SK-N-SH treated with all-trans-retinoic acid at 6 μM for 48 hours (cell line): ENCODE measurements around the gene PHF2.

Experiments used
- ATAC-seq: fragments of 200-7000 bp; cut with Tn5 transposase; 3 replicates; pipeline ENCODE4 v1.9.1; 2020; ENCODE audit warnings: mild to moderate bottlenecking, moderate library complexity
- ARNTL ChIP-seq: fragments of 450-650 bp; formaldehyde crosslinking; IDR thresholded peaks from 2 replicates; pipeline ENCODE4 v1.5.0; 2020; ENCODE audit warnings: low read depth, mild to moderate bottlenecking, moderate library complexity, borderline replicate concordance
- BACH2 ChIP-seq: fragments of 250-450 bp; sonication (Bioruptor Pico); IDR thresholded peaks from 2 replicates; pipeline ENCODE4 v1.9.0; 2021; ENCODE audit warnings: mild to moderate bottlenecking, borderline replicate concordance
- ESRRG ChIP-seq: fragments of 250-450 bp; sonication (Bioruptor Pico); IDR thresholded peaks from 2 replicates; pipeline ENCODE4 v1.6.1; 2021; ENCODE audit warnings: mild to moderate bottlenecking
- GLIS3 ChIP-seq: fragments of 250-450 bp; sonication (Bioruptor Pico); IDR thresholded peaks from 2 replicates; pipeline ENCODE4 v1.5.0; 2020; ENCODE audit warnings: mild to moderate bottlenecking, moderate library complexity
- ISL1 ChIP-seq: fragments of 250-450 bp; sonication (Bioruptor Pico); IDR thresholded peaks from 2 replicates; pipeline ENCODE4 v2.1.2; 2022; ENCODE audit warnings: mild to moderate bottlenecking, moderate library complexity
- OSR1 ChIP-seq: fragments of 250-450 bp; sonication (Bioruptor Pico); IDR thresholded peaks from 2 replicates; pipeline ENCODE4 v1.8.0; 2022; ENCODE audit warnings: moderate library complexity, mild to moderate bottlenecking, inconsistent platforms
- PPARA ChIP-seq: fragments of 250-450 bp; sonication (Bioruptor Pico); IDR thresholded peaks from 2 replicates; pipeline ENCODE4 v1.5.0; 2020; ENCODE audit warnings: mild to moderate bottlenecking, borderline replicate concordance
- RARB ChIP-seq: fragments of 250-450 bp; sonication (Bioruptor Pico); IDR thresholded peaks from 2 replicates; pipeline ENCODE4 v1.8.0; 2021; ENCODE audit warnings: mild to moderate bottlenecking, moderate library complexity
- SNAI2 ChIP-seq: fragments of 250-450 bp; sonication (Bioruptor Pico); IDR thresholded peaks from 2 replicates; pipeline ENCODE4 v1.5.0; 2020; ENCODE audit warnings: mild to moderate bottlenecking, moderate library complexity
- TCF4 ChIP-seq: fragments of 250-450 bp; sonication (Bioruptor Pico); IDR thresholded peaks from 2 replicates; pipeline ENCODE4 v1.8.0; 2021; ENCODE audit warnings: mild to moderate bottlenecking, moderate library complexity, borderline replicate concordance
- TOX ChIP-seq: fragments of 250-450 bp; sonication (Bioruptor Pico); IDR thresholded peaks from 2 replicates; pipeline ENCODE4 v1.8.0; 2021; ENCODE audit warnings: mild to moderate bottlenecking, moderate library complexity, borderline replicate concordance
- ZC3H10 ChIP-seq: fragments of 250-450 bp; sonication (Bioruptor Pico); IDR thresholded peaks from 2 replicates; pipeline ENCODE4 v1.5.1; 2021; ENCODE audit warnings: mild to moderate bottlenecking, moderate library complexity
- ZFP3 ChIP-seq: fragments of 250-450 bp; sonication (Bioruptor Pico); IDR thresholded peaks from 2 replicates; pipeline ENCODE4 v1.5.0; 2020; ENCODE audit warnings: mild to moderate bottlenecking, moderate library complexity
- ZFP30 ChIP-seq: fragments of 450-650 bp; formaldehyde crosslinking; IDR thresholded peaks from 2 replicates; pipeline ENCODE4 v1.5.0; 2022; ENCODE audit warnings: mild to moderate bottlenecking, moderate library complexity
- ZNF565 ChIP-seq: fragments of 450-650 bp; formaldehyde crosslinking; conservative IDR thresholded peaks from 2 replicates; pipeline ENCODE4 v1.5.0; 2020; ENCODE audit warnings: low read depth, mild to moderate bottlenecking, moderate library complexity
- ZNF70 ChIP-seq: fragments of 450-650 bp; formaldehyde crosslinking; IDR thresholded peaks from 2 replicates; pipeline ENCODE4 v1.5.0; 2020; ENCODE audit warnings: mild to moderate bottlenecking, moderate library complexity
- ZNF8 ChIP-seq: fragments of 450-650 bp; formaldehyde crosslinking; IDR thresholded peaks from 2 replicates; pipeline ENCODE4 v1.5.0; 2020; ENCODE audit warnings: mild to moderate bottlenecking, moderate library complexity
- TF ChIP-seq, protein P1 (sequence below): fragments of 250-450 bp; sonication (Bioruptor Pico); IDR thresholded peaks from 2 replicates; pipeline ENCODE4 v1.8.0; 2020; ENCODE audit warnings: mild to moderate bottlenecking, moderate library complexity, borderline replicate concordance
- TF ChIP-seq, protein P2 (sequence below): fragments of 250-450 bp; sonication (Bioruptor Pico); IDR thresholded peaks from 2 replicates; pipeline ENCODE4 v1.8.0; 2021; ENCODE audit warnings: low read depth, mild to moderate bottlenecking, moderate library complexity, borderline replicate concordance
- TF ChIP-seq, protein P3 (sequence below): fragments of 250-450 bp; sonication (Bioruptor Pico); IDR thresholded peaks from 2 replicates; pipeline ENCODE4 v1.5.0; 2020; ENCODE audit warnings: mild to moderate bottlenecking, moderate library complexity
- TF ChIP-seq, protein P4 (sequence below): fragments of 250-450 bp; sonication (Bioruptor Pico); IDR thresholded peaks from 2 replicates; pipeline ENCODE4 v1.5.1; 2020; ENCODE audit warnings: low read depth, mild to moderate bottlenecking, moderate library complexity
- TF ChIP-seq, protein P5 (sequence below): fragments of 250-450 bp; sonication (Bioruptor Pico); IDR thresholded peaks from 2 replicates; pipeline ENCODE4 v1.5.1; 2021; ENCODE audit warnings: mild to moderate bottlenecking, moderate library complexity

Gene PHF2

DNA sequence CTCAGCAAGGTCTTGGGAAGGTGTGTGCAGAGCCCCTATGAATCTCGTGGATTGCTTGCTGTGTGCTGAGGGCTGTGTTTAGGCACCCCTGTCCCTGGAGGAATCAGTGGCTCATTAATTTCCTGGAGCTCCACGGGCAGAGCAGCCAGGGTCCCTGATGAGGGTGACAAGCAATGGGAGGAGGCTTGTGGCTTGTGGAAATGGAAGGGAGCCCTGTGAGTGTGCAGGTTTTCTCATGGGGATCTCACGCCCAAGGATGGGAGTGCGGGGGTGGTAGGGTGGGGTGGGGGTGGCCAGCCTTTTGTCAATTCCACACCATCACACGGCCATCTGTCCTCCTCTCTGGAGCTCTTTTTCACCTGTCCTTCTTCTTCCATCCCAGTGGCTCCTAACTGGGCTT lies 25.3 kb downstream of the PHF2 start:
- ATAC-seq, result no peak
- TF ChIP-seq ZC3H10 (CRISPR knock-in tag) (no peak), BACH2 (CRISPR knock-in tag) (no peak), PPARA (CRISPR knock-in tag) (no peak), SNAI2 (no peak), ARNTL (no peak), ISL1 (no peak), TCF4 (CRISPR knock-in tag) (no peak), ZFP30 (CRISPR knock-in tag) (no peak), ESRRG (CRISPR knock-in tag) (no peak), ZNF565 (CRISPR knock-in tag) (no peak), OSR1 (CRISPR knock-in tag) (no peak), TOX (CRISPR knock-in tag) (no peak), RARB (CRISPR knock-in tag) (no peak), ZNF8 (CRISPR knock-in tag) (no peak)
- TF ChIP-seq, protein P1, sequence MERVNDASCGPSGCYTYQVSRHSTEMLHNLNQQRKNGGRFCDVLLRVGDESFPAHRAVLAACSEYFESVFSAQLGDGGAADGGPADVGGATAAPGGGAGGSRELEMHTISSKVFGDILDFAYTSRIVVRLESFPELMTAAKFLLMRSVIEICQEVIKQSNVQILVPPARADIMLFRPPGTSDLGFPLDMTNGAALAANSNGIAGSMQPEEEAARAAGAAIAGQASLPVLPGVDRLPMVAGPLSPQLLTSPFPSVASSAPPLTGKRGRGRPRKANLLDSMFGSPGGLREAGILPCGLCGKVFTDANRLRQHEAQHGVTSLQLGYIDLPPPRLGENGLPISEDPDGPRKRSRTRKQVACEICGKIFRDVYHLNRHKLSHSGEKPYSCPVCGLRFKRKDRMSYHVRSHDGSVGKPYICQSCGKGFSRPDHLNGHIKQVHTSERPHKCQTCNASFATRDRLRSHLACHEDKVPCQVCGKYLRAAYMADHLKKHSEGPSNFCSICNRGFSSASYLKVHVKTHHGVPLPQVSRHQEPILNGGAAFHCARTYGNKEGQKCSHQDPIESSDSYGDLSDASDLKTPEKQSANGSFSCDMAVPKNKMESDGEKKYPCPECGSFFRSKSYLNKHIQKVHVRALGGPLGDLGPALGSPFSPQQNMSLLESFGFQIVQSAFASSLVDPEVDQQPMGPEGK (CRISPR knock-in tag), result no peak
- TF ChIP-seq, protein P2, sequence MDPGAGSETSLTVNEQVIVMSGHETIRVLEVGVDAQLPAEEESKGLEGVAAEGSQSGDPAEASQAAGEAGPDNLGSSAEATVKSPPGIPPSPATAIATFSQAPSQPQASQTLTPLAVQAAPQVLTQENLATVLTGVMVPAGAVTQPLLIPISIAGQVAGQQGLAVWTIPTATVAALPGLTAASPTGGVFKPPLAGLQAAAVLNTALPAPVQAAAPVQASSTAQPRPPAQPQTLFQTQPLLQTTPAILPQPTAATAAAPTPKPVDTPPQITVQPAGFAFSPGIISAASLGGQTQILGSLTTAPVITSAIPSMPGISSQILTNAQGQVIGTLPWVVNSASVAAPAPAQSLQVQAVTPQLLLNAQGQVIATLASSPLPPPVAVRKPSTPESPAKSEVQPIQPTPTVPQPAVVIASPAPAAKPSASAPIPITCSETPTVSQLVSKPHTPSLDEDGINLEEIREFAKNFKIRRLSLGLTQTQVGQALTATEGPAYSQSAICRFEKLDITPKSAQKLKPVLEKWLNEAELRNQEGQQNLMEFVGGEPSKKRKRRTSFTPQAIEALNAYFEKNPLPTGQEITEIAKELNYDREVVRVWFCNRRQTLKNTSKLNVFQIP (CRISPR knock-in tag), result no peak
- TF ChIP-seq, protein P3, sequence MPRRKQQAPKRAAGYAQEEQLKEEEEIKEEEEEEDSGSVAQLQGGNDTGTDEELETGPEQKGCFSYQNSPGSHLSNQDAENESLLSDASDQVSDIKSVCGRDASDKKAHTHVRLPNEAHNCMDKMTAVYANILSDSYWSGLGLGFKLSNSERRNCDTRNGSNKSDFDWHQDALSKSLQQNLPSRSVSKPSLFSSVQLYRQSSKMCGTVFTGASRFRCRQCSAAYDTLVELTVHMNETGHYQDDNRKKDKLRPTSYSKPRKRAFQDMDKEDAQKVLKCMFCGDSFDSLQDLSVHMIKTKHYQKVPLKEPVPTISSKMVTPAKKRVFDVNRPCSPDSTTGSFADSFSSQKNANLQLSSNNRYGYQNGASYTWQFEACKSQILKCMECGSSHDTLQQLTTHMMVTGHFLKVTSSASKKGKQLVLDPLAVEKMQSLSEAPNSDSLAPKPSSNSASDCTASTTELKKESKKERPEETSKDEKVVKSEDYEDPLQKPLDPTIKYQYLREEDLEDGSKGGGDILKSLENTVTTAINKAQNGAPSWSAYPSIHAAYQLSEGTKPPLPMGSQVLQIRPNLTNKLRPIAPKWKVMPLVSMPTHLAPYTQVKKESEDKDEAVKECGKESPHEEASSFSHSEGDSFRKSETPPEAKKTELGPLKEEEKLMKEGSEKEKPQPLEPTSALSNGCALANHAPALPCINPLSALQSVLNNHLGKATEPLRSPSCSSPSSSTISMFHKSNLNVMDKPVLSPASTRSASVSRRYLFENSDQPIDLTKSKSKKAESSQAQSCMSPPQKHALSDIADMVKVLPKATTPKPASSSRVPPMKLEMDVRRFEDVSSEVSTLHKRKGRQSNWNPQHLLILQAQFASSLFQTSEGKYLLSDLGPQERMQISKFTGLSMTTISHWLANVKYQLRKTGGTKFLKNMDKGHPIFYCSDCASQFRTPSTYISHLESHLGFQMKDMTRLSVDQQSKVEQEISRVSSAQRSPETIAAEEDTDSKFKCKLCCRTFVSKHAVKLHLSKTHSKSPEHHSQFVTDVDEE, result no peak

DNA sequence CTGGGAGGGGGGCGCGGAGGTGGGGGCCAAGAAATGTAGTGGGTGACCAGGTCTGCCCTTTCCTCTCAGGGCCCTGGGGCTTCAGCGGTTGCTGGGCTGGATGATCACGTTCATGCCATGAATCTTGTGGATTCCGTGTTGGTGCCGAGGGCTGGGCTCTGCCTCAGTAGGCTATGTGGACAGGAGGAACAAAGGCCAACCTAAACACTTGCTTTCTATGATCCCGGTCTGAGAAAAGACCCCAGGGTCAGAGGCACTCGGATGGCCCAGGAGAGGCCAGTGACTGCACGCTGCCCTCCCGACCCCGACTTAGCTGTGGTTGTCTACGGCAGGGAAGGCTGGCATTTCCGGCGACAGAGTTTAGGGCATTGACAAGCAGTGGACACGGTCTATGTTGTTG lies 26.6 kb downstream of the PHF2 start:
- TF ChIP-seq, protein P1 (CRISPR knock-in tag), result no peak
- TF ChIP-seq PPARA (CRISPR knock-in tag) (no peak), ZFP3 (CRISPR knock-in tag) (no peak), ZNF8 (CRISPR knock-in tag) (no peak), ARNTL (no peak), ZNF565 (CRISPR knock-in tag) (no peak), TCF4 (CRISPR knock-in tag) (no peak), ESRRG (CRISPR knock-in tag) (no peak), ZFP30 (CRISPR knock-in tag) (no peak), OSR1 (CRISPR knock-in tag) (no peak), ZNF70 (no peak), GLIS3 (CRISPR knock-in tag) (no peak)
- TF ChIP-seq, protein P4, sequence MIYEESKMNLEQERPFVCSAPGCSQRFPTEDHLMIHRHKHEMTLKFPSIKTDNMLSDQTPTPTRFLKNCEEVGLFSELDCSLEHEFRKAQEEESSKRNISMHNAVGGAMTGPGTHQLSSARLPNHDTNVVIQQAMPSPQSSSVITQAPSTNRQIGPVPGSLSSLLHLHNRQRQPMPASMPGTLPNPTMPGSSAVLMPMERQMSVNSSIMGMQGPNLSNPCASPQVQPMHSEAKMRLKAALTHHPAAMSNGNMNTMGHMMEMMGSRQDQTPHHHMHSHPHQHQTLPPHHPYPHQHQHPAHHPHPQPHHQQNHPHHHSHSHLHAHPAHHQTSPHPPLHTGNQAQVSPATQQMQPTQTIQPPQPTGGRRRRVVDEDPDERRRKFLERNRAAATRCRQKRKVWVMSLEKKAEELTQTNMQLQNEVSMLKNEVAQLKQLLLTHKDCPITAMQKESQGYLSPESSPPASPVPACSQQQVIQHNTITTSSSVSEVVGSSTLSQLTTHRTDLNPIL (CRISPR knock-in tag), result no peak
- no peak for ATAC-seq

DNA sequence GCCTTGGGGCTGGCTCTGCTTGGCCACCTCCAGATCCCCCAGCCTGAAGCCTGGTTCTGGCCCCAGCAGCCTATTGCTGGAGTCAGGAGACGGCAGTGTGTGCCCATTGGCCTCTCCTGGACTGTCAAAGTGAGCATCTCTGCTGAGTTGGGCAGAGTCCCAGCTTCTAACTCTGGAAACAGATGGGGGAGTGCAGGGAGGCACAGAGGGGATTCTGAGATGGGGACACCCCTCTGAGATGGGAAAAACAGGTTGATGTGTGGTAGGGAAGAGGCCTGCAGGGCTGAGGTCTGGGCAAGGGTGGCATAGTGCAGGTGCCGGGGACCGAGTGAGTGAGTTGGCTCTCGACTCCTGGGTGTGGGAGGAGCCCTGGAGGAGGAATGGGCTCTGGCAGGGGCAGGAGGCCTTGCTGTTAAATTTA lies 27.5 kb downstream of the PHF2 start:
- ATAC-seq, result no peak
- TF ChIP-seq TOX (CRISPR knock-in tag) (no peak), GLIS3 (CRISPR knock-in tag) (no peak), ZFP30 (CRISPR knock-in tag) (no peak), ISL1 (no peak), ZFP3 (CRISPR knock-in tag) (no peak), PPARA (CRISPR knock-in tag) (no peak), SNAI2 (no peak), ZNF565 (CRISPR knock-in tag) (no peak), BACH2 (CRISPR knock-in tag) (no peak), RARB (CRISPR knock-in tag) (no peak)
- TF ChIP-seq, protein P1 (CRISPR knock-in tag), result no peak
- TF ChIP-seq, protein P5, sequence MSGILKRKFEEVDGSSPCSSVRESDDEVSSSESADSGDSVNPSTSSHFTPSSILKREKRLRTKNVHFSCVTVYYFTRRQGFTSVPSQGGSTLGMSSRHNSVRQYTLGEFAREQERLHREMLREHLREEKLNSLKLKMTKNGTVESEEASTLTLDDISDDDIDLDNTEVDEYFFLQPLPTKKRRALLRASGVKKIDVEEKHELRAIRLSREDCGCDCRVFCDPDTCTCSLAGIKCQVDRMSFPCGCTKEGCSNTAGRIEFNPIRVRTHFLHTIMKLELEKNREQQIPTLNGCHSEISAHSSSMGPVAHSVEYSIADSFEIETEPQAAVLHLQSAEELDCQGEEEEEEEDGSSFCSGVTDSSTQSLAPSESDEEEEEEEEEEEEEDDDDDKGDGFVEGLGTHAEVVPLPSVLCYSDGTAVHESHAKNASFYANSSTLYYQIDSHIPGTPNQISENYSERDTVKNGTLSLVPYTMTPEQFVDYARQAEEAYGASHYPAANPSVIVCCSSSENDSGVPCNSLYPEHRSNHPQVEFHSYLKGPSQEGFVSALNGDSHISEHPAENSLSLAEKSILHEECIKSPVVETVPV (CRISPR knock-in tag), result no peak
- TF ChIP-seq, protein P2 (CRISPR knock-in tag), result no peak
